ENCODE results near the gene DISC1.

DNA sequence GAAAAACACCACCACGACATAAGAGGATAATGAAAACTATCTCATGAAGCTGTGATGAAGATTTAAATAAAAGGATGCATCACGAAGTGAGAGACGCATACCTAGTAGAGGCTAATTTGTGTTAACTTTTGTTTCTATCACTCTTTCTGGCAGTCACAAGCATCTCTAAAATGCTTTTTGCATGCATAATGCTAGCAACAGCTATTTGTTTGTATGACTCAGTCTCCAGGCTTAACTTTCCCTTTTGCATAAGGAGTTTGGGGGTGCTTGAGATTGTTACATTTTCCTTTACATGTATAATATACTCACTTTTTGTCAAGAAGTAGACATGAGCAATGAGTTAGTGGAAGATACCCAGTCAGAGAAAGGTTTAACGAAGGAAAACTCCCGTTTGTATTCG lies 385.4 kb downstream of the DISC1 start:
- TF ChIP-seq CTCF (IDR thresholded peaks at IDR 0.05) = no peak
- no peak for TF ChIP-seq POLR2A (IDR thresholded peaks at IDR 0.05)
